OCI-LY1 (cell line): ENCODE measurements around the gene COX6B1.
A peak's percentile ranks its signal among the peaks of the same experiment; 100 is the strongest.

Experiments
- H2AFZ ChIP-seq: fragments of 200-600 bp; sonication (generic), shearing (Covaris generic); 2 replicates; pipeline ENCODE4 v1.6.0; 2014; ENCODE audit warnings: antibody characterized with exemption, mild to moderate bottlenecking, low read length
- H3F3A ChIP-seq: fragments of 200-600 bp; sonication (generic), shearing (Covaris generic); 2 replicates; pipeline ENCODE4 v1.6.0; 2014; ENCODE audit warnings: mild to moderate bottlenecking, antibody characterized with exemption, low read length, moderate library complexity; ENCODE audit not compliant: insufficient read depth
- H3K27ac ChIP-seq: fragments of 200-600 bp; sonication (generic); 2 replicates; pipeline ENCODE4 v1.5.1; 2014; ENCODE audit warnings: low read length, mixed run types, mild to moderate bottlenecking, low read depth; ENCODE audit not compliant: poor library complexity, severe bottlenecking
- H3K27me3 ChIP-seq: fragments of 200-600 bp; sonication (generic); 2 replicates; pipeline ENCODE4 v1.6.0; 2014; ENCODE audit warnings: antibody characterized with exemption, mild to moderate bottlenecking, low read length, moderate library complexity; ENCODE audit not compliant: insufficient read depth
- H3K36me3 ChIP-seq: fragments of 200-600 bp; sonication (generic); 2 replicates; pipeline ENCODE4 v1.6.1; 2014; ENCODE audit warnings: mild to moderate bottlenecking, antibody characterized with exemption, low read length, moderate library complexity, mixed read lengths; ENCODE audit not compliant: insufficient read depth
- H3K4me1 ChIP-seq: fragments of 200-600 bp; sonication (generic); 2 replicates; pipeline ENCODE4 v1.5.1; 2014; ENCODE audit warnings: mild to moderate bottlenecking, low read length, moderate library complexity; ENCODE audit not compliant: insufficient read depth, severe bottlenecking
- H3K4me2 ChIP-seq: fragments of 200-600 bp; sonication (generic), shearing (Covaris generic); 2 replicates; pipeline ENCODE4 v1.6.1; 2014; ENCODE audit warnings: low read length
- H3K4me3 ChIP-seq: fragments of 200-600 bp; sonication (generic); 2 replicates; pipeline ENCODE4 v1.5.1; 2014; ENCODE audit warnings: low read length, low read depth, mild to moderate bottlenecking, mixed read lengths; ENCODE audit not compliant: poor library complexity, severe bottlenecking
- H3K79me2 ChIP-seq: fragments of 200-600 bp; shearing (Covaris generic); 2 replicates; pipeline ENCODE4 v1.6.1; 2016; ENCODE audit warnings: mixed run types, low read length, mixed read lengths; ENCODE audit not compliant: insufficient read depth
- H3K9ac ChIP-seq: fragments of 200-600 bp; sonication (generic), shearing (Covaris generic); 2 replicates; pipeline ENCODE4 v1.6.1; 2014; ENCODE audit warnings: mild to moderate bottlenecking, low read length, mixed read lengths
- H3K9me2 ChIP-seq: fragments of 200-600 bp; sonication (generic), shearing (Covaris generic); 2 replicates; pipeline ENCODE4 v1.6.1; 2014; ENCODE audit warnings: low read depth, mild to moderate bottlenecking, low read length, mixed read lengths
- H3K9me3 ChIP-seq: fragments of 200-600 bp; shearing (Covaris generic); 2 replicates; pipeline ENCODE4 v1.6.1; 2014; ENCODE audit warnings: low read length, mixed read lengths
- H4K20me1 ChIP-seq: fragments of 200-600 bp; sonication (generic), shearing (Covaris generic); 2 replicates; pipeline ENCODE4 v1.6.0; 2016; ENCODE audit warnings: mild to moderate bottlenecking, low read length; ENCODE audit not compliant: insufficient read depth
- EZH2 ChIP-seq: fragments of 200-600 bp; sonication (generic), shearing (Covaris generic); IDR thresholded peaks from 2 replicates; pipeline ENCODE4 v1.8.0; 2017; ENCODE audit warnings: borderline replicate concordance, mixed run types, mild to moderate bottlenecking, antibody characterized with exemption, low read length, moderate library complexity, mixed read lengths
- TF ChIP-seq, protein P1 (sequence below): fragments of 200-600 bp; sonication (generic), shearing (Covaris generic); IDR thresholded peaks from 2 replicates; pipeline ENCODE4 v1.5.1; 2017; ENCODE audit warnings: mild to moderate bottlenecking, antibody characterized with exemption, low read length, moderate library complexity, mixed read lengths

Gene COX6B1

DNA sequence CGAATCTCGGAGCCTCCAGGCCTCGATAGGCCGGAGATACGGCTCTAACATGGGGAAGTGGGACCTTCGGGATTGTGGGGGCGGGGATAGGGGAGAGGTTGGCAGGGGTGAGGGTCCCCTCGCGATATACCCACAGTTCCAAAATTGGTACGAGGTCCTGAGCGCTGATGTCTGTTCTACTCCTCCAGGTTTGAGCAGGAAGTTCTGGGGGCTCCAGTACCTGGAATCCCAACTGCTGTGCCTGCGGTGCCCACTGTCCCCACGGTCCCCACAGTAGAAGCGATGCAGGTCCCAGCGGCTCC, 18.8 kb upstream of the COX6B1 start:
- Histone ChIP-seq H3K4me2 (peak overlapping the region; percentile 100), H3K79me2 (peaks cover 5% of the 10 kb centered on the region; the same call in 1 of the 2 replicates), H3K4me3 (peak overlapping the region; percentile 100), H3F3A (no peaks in the 10 kb centered on the region), H3K9me2 (no peaks in the 10 kb centered on the region), H3K9me3 (no peaks in the 10 kb centered on the region), H3K27me3 (no peaks in the 10 kb centered on the region), H3K36me3 (peaks cover 37% of the 10 kb centered on the region), H4K20me1 (no peaks in the 10 kb centered on the region), H3K4me1 (peaks cover 19% of the 10 kb centered on the region), H3K9ac (peak overlapping the region; percentile 100), H2AFZ (no peak overlapping the region), H3K27ac (no peak overlapping the region)
- TF ChIP-seq, protein P1, sequence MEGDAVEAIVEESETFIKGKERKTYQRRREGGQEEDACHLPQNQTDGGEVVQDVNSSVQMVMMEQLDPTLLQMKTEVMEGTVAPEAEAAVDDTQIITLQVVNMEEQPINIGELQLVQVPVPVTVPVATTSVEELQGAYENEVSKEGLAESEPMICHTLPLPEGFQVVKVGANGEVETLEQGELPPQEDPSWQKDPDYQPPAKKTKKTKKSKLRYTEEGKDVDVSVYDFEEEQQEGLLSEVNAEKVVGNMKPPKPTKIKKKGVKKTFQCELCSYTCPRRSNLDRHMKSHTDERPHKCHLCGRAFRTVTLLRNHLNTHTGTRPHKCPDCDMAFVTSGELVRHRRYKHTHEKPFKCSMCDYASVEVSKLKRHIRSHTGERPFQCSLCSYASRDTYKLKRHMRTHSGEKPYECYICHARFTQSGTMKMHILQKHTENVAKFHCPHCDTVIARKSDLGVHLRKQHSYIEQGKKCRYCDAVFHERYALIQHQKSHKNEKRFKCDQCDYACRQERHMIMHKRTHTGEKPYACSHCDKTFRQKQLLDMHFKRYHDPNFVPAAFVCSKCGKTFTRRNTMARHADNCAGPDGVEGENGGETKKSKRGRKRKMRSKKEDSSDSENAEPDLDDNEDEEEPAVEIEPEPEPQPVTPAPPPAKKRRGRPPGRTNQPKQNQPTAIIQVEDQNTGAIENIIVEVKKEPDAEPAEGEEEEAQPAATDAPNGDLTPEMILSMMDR: no peak
- no peak for TF ChIP-seq EZH2

DNA sequence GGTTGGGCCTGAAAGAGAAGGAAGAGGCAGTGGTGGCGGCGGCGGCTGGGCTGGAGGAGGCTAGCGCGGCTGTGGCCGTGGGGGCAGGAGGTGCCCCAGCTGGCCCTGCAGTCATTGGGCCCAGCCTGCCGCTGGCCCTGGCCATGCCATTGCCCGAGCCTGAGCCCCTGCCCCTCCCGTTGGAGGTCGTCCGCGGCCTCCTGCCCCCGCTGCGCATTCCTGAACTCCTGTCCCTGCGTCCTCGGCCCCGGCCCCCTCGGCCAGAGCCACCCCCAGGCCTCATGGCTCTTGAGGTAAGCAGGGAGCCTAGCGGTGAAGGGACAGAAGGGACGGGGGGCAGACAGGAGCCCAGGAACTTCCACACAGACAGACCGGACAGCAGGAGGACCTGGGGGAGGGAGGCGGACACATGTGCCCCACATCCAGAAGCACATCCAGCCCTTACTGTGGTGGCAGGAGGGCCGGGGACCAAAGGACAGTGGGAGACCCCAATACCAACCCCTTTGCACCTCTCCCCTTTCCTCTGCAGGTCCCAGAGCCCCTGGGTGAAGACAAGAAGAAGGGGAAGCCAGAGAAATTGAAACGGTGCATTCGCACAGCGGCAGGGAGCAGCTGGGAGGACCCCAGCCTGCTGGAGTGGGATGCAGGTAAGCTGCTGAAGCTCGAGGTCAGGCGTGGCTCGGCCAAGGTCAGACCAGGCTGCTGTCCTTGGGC, 14.2 kb upstream of the COX6B1 start:
- H2AFZ ChIP-seq: no peak overlapping the region
- H3K4me3 ChIP-seq: no peak overlapping the region
- H3K27me3 ChIP-seq: no peaks in the 10 kb centered on the region
- no peaks in the 10 kb centered on the region for H3K9me2 ChIP-seq
- no peaks in the 10 kb centered on the region for H3K9me3 ChIP-seq
- no peak overlapping the region for H3K4me2 ChIP-seq
- H3K4me1 ChIP-seq: peaks cover 10% of the 10 kb centered on the region
- TF ChIP-seq, protein P1: no peak
- TF ChIP-seq EZH2: no peak
- H3K9ac ChIP-seq: no peak overlapping the region
- no peaks in the 10 kb centered on the region for H3F3A ChIP-seq
- no peaks in the 10 kb centered on the region for H4K20me1 ChIP-seq
- peaks cover 5% of the 10 kb centered on the region; the same call in 1 of the 2 replicates for H3K79me2 ChIP-seq
- peaks cover 69% of the 10 kb centered on the region for H3K36me3 ChIP-seq
- H3K27ac ChIP-seq: no peak overlapping the region

DNA sequence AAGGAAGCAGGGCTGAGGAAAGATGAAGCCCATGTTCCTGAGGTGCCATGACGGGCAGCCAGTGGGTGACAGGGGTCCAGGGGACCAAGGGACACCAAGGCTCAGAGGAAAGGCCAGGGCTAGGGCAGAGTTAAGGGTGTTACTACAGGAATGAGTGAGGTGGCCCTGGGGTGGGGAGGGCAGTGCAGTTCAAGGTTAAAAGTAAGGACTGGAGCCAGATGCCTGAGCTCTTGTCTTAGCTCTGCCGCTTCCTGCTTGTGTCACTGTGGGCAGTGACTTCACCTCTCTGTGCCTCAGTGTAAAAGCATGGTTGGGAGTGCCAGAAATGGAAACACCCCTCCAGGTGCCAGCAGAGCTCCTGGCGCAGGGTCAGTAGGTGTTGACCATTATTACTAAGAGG, 11.5 kb upstream of the COX6B1 start:
- Histone ChIP-seq H3K27ac (no peak overlapping the region), H3F3A (no peaks in the 10 kb centered on the region), H3K9ac (no peak overlapping the region), H3K9me3 (no peaks in the 10 kb centered on the region), H3K4me3 (no peak overlapping the region), H3K4me1 (peaks cover 3% of the 10 kb centered on the region), H3K27me3 (no peaks in the 10 kb centered on the region), H3K36me3 (peaks cover 57% of the 10 kb centered on the region), H3K9me2 (no peaks in the 10 kb centered on the region), H4K20me1 (no peaks in the 10 kb centered on the region), H3K79me2 (no peaks in the 10 kb centered on the region), H2AFZ (no peak overlapping the region), H3K4me2 (no peak overlapping the region)
- TF ChIP-seq, protein P1: no peak
- no peak for TF ChIP-seq EZH2
